ENCODE data around the gene MSH3. TPM values are rescaled to one million over a fixed set of nuclear protein-coding genes. Genes with fewer than 3 reads are reported as not detected.
A peak's percentile ranks its signal among the peaks of the same experiment; 100 is the strongest.

Gene MSH3
- polyA plus RNA-seq, 3 donors, result 4.5 to 9.9 (median 8.0) TPM

DNA sequence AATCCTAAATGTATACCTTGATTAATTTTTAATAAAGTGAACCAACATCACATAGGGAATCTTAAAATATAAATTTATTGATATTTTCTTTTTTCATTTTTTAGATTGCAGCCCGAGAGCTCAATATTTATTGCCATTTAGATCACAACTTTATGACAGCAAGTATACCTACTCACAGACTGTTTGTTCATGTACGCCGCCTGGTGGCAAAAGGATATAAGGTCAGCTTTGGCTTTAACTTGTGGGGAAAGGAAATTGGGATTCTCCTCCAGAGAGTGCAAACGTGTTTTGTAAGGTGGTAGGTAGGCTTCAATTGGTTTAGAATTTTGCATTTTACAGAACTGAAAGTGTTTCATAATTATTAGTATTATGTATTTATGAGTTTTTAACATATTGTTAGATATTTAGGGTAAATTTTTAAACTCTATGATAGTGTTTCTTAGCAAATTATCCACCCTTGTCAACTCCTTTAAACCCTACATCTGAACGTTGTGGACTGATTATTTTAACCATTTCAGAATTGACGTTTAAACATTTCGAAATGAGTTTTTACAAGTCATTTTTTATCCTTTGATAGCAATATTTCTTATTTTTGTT, 17.8 kb downstream of the MSH3 start:
- 20% methylated on average over 1 of the region's 7 CpGs for WGBS (ENCODE audit: insufficient coverage)
- H3K4me3 ChIP-seq (replicated peaks in 1 of 3; ENCODE audit: low read depth in 2 of 3, low read length in 3 of 3), result no peak overlapping the region
- intact Hi-C loops (cut with micrococcal nuclease), result loop anchor here (5.0 to 10.0 kb wide), 2 partner anchors 187 to 190 kb away; partner anchors contain the start of gene FAM151B (in 1 of the 2)
- no peak overlapping the region for H3K4me3 Mint-ChIP-seq
- H3K36me3 ChIP-seq (replicated peaks in 1 of 2; ENCODE audit: control insufficient read depth in 1 of 2, insufficient read depth in 2 of 2, low read length in 2 of 2), result peaks cover 66 to 92% of the 10 kb centered on the region in 2 donors
- H3K79me2 ChIP-seq (ENCODE audit: insufficient read depth, low read length), result no peaks in the 10 kb centered on the region
- peaks cover 62 to 81% of the 10 kb centered on the region in 2 donors for H3K36me3 Mint-ChIP-seq
- H4K20me1 ChIP-seq (ENCODE audit: insufficient read depth, low read length), result no peaks in the 10 kb centered on the region
- H3K27ac ChIP-seq (ENCODE audit: low read depth in 1 of 2, low read length in 2 of 2), result no peak overlapping the region
- no peak overlapping the region for H3K4me2 ChIP-seq (replicated peaks; ENCODE audit: extremely low read depth, low read length, poor library complexity, severe bottlenecking)
- peak; percentile 87 for TF ChIP-seq CTCF (IDR thresholded peaks at IDR 0.05)
- H3K9me3 ChIP-seq (replicated peaks in 1 of 2; ENCODE audit: control insufficient read depth in 1 of 2, insufficient read depth in 1 of 2, low read length in 2 of 2), result no peaks in the 10 kb centered on the region
- H3K9ac ChIP-seq (ENCODE audit: insufficient read depth, low read length, poor library complexity, severe bottlenecking), result no peak overlapping the region
- no peak overlapping the region for H2AFZ ChIP-seq (ENCODE audit: insufficient read depth, low read depth, low read length, poor library complexity, severe bottlenecking)
- peaks cover 4% of the 10 kb centered on the region for H3K4me1 Mint-ChIP-seq
- no peak overlapping the region for H3K27ac Mint-ChIP-seq
- peaks cover 0 to 2% (median 0%) of the 10 kb centered on the region in 7 donors for H3K9me3 Mint-ChIP-seq
- H3K27me3 Mint-ChIP-seq (ENCODE audit: low read depth in 3 of 3), result no peaks in the 10 kb centered on the region
- peak; percentile 44 to 61 (median 56) for DNase-seq
- no peaks in the 10 kb centered on the region for H3K4me1 ChIP-seq (ENCODE audit: control insufficient read depth in 1 of 2, insufficient read depth in 2 of 2, low read length in 2 of 2)
- H3K27me3 ChIP-seq (ENCODE audit: control insufficient read depth in 2 of 2, insufficient read depth in 2 of 2, low read length in 2 of 2), result no peaks in the 10 kb centered on the region

DNA sequence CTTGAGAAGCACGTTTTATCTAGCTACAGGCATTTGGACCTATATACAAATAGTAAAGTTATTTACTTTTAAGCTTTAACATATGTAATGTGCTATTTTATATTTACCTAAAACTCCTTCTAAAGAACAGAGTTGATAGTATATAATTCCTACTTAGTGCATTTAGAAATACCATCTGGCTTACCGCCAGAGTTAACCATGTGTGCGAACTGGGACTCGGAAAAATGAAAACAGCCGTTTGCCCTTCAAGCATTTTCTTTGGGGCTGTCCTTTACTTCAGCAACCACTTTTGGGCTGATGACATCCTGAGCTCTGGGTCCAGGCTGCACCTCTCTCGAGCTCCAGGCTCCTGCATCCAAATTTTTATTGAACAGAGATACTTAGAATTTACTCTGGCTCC, 22.3 kb downstream of the MSH3 start:
- H3K27me3 ChIP-seq (ENCODE audit: control insufficient read depth in 2 of 2, insufficient read depth in 2 of 2, low read length in 2 of 2), result no peaks in the 10 kb centered on the region
- no peaks in the 10 kb centered on the region for H3K79me2 ChIP-seq (ENCODE audit: insufficient read depth, low read length)
- no peaks in the 10 kb centered on the region for H4K20me1 ChIP-seq (ENCODE audit: insufficient read depth, low read length)
- no peaks in the 10 kb centered on the region for H3K9me3 ChIP-seq (replicated peaks in 1 of 2; ENCODE audit: control insufficient read depth in 1 of 2, insufficient read depth in 1 of 2, low read length in 2 of 2)
- H3K4me1 Mint-ChIP-seq, result peaks cover 4% of the 10 kb centered on the region
- no peak for TF ChIP-seq CTCF (IDR thresholded peaks at IDR 0.05)
- no peaks in the 10 kb centered on the region for H3K27me3 Mint-ChIP-seq (ENCODE audit: low read depth in 3 of 3)
- DNase-seq, result no peak
- no peak overlapping the region for H3K4me2 ChIP-seq (replicated peaks; ENCODE audit: extremely low read depth, low read length, poor library complexity, severe bottlenecking)
- H3K4me1 ChIP-seq (ENCODE audit: control insufficient read depth in 1 of 2, insufficient read depth in 2 of 2, low read length in 2 of 2), result no peaks in the 10 kb centered on the region
- peaks cover 64 to 76% of the 10 kb centered on the region in 2 donors for H3K36me3 Mint-ChIP-seq
- no peak overlapping the region for H3K9ac ChIP-seq (ENCODE audit: insufficient read depth, low read length, poor library complexity, severe bottlenecking)
- H3K4me3 ChIP-seq (replicated peaks in 1 of 3; ENCODE audit: low read depth in 2 of 3, low read length in 3 of 3), result no peak overlapping the region
- H3K4me3 Mint-ChIP-seq, result no peak overlapping the region
- peaks cover 0 to 2% (median 0%) of the 10 kb centered on the region in 7 donors for H3K9me3 Mint-ChIP-seq
- WGBS (ENCODE audit: insufficient coverage), result 96% methylated on average over 5 of the region's 6 CpGs
- intact Hi-C loops (cut with micrococcal nuclease), result loop anchor here in 1 of 2 donors (10.0 kb wide), 1 partner anchor 192 kb away; the partner anchor contains the start of gene FAM151B
- no peak overlapping the region for H2AFZ ChIP-seq (ENCODE audit: insufficient read depth, low read depth, low read length, poor library complexity, severe bottlenecking)
- no peak overlapping the region for H3K27ac Mint-ChIP-seq
- H3K27ac ChIP-seq (ENCODE audit: low read depth in 1 of 2, low read length in 2 of 2), result no peak overlapping the region
- H3K36me3 ChIP-seq (replicated peaks in 1 of 2; ENCODE audit: control insufficient read depth in 1 of 2, insufficient read depth in 2 of 2, low read length in 2 of 2), result peaks cover 70 to 90% of the 10 kb centered on the region in 2 donors
